Activated T-cell treated with anti-CD3 and anti-CD28 coated beads, Interleukin-2, amount 50 U/mL, for 24 hours (primary cell): ENCODE results near the gene CALHM3.

ENCODE experiments used
- DNase-seq: peaks from one replicate; pipeline ENCODE4 v3.0.0-alpha.2; 2020
- H3K27ac Mint-ChIP-seq: 2 replicates; pipeline ENCODE4 v1.8.0; 2020; ENCODE audit warnings: mild to moderate bottlenecking, mixed read lengths
- H3K27me3 Mint-ChIP-seq: 2 replicates; pipeline ENCODE4 v1.8.0; 2020; ENCODE audit warnings: mixed read lengths
- H3K36me3 Mint-ChIP-seq: 2 replicates; pipeline ENCODE4 v1.8.0; 2020; ENCODE audit warnings: low read depth, mixed read lengths
- H3K4me1 Mint-ChIP-seq: 2 replicates; pipeline ENCODE4 v1.8.0; 2020; ENCODE audit warnings: low read depth, mixed read lengths
- H3K4me3 Mint-ChIP-seq: 2 replicates; pipeline ENCODE4 v1.8.0; 2020; ENCODE audit warnings: mild to moderate bottlenecking, moderate library complexity, mixed read lengths
- H3K9me3 Mint-ChIP-seq: 2 replicates; pipeline ENCODE4 v1.8.0; 2020; ENCODE audit warnings: mixed read lengths

CALHM3 gene

GRCh38 chr10:103454026-103454425 is 25.0 kb downstream of the CALHM3 start:
- H3K36me3 Mint-ChIP-seq, result peaks cover 22% of the 10 kb centered on the region
- no peak for DNase-seq
- no peaks in the 10 kb centered on the region for H3K9me3 Mint-ChIP-seq
- no peaks in the 10 kb centered on the region for H3K27me3 Mint-ChIP-seq
- H3K4me3 Mint-ChIP-seq, result no peak overlapping the region
- peaks cover 43% of the 10 kb centered on the region for H3K4me1 Mint-ChIP-seq
- H3K27ac Mint-ChIP-seq, result no peak overlapping the region

- H3K4me3 Mint-ChIP-seq, result peak overlapping the region; percentile 80
- H3K36me3 Mint-ChIP-seq, result peaks cover 33% of the 10 kb centered on the region
- no peaks in the 10 kb centered on the region for H3K9me3 Mint-ChIP-seq
- no peak for DNase-seq
- peaks cover 47% of the 10 kb centered on the region for H3K4me1 Mint-ChIP-seq
- H3K27ac Mint-ChIP-seq, result peak overlapping the region; percentile 80
- no peaks in the 10 kb centered on the region for H3K27me3 Mint-ChIP-seq
Measured at GRCh38 chr10:103452506-103453230, 26.4 kb downstream of the CALHM3 start.

- Mint-ChIP-seq H3K4me1 (peaks cover 51% of the 10 kb centered on the region), H3K27me3 (no peaks in the 10 kb centered on the region), H3K4me3 (peak within 1 kb of the TSS; percentile 80), H3K9me3 (no peaks in the 10 kb centered on the region), H3K27ac (peak within 1 kb of the TSS; percentile 91), H3K36me3 (peaks cover 40% of the 10 kb centered on the region)
- peak; percentile 79 for DNase-seq
Measured at GRCh38 chr10:103451831-103452505, 27.1 kb downstream of the CALHM3 start, which contains the start of gene CALHM2. CALHM2 (minus strand) TSS chr10:103452370; CDS start chr10:103449941, 2,429 bp downstream.

- DNase-seq, result peak; percentile 63
- Mint-ChIP-seq H3K4me3 (peak overlapping the region; percentile 80), H3K36me3 (peaks cover 46% of the 10 kb centered on the region), H3K27ac (peak overlapping the region; percentile 91), H3K27me3 (no peaks in the 10 kb centered on the region), H3K4me1 (peaks cover 55% of the 10 kb centered on the region), H3K9me3 (no peaks in the 10 kb centered on the region)
Measured at GRCh38 chr10:103451091-103451813, 27.8 kb downstream of the CALHM3 start.

GRCh38 chr10:103450201-103450695 is 28.8 kb downstream of the CALHM3 start:
- Mint-ChIP-seq H3K4me1 (peaks cover 59% of the 10 kb centered on the region), H3K36me3 (peaks cover 56% of the 10 kb centered on the region), H3K4me3 (peak overlapping the region; percentile 80), H3K27me3 (no peaks in the 10 kb centered on the region), H3K9me3 (no peaks in the 10 kb centered on the region), H3K27ac (peak overlapping the region; percentile 91)
- no peak for DNase-seq

- no peaks in the 10 kb centered on the region for H3K27me3 Mint-ChIP-seq
- H3K4me1 Mint-ChIP-seq, result peaks cover 59% of the 10 kb centered on the region
- H3K4me3 Mint-ChIP-seq, result no peak overlapping the region
- no peak for DNase-seq
- no peaks in the 10 kb centered on the region for H3K9me3 Mint-ChIP-seq
- peak overlapping the region; percentile 76 for H3K27ac Mint-ChIP-seq
- peaks cover 64% of the 10 kb centered on the region for H3K36me3 Mint-ChIP-seq
Measured at GRCh38 chr10:103449208-103450144, 29.6 kb downstream of the CALHM3 start.

GRCh38 chr10:103448746-103449145 is 30.3 kb downstream of the CALHM3 start:
- Mint-ChIP-seq H3K9me3 (no peaks in the 10 kb centered on the region), H3K36me3 (peaks cover 71% of the 10 kb centered on the region), H3K4me1 (peaks cover 57% of the 10 kb centered on the region), H3K4me3 (no peak overlapping the region), H3K27ac (peak overlapping the region; percentile 76), H3K27me3 (no peaks in the 10 kb centered on the region)
- no peak for DNase-seq

GRCh38 chr10:103447187-103447586 is 31.9 kb downstream of the CALHM3 start:
- Mint-ChIP-seq H3K9me3 (no peaks in the 10 kb centered on the region), H3K27ac (peak overlapping the region; percentile 38), H3K4me3 (no peak overlapping the region), H3K27me3 (no peaks in the 10 kb centered on the region), H3K4me1 (peaks cover 46% of the 10 kb centered on the region), H3K36me3 (peaks cover 87% of the 10 kb centered on the region)
- DNase-seq, result no peak

GRCh38 chr10:103445767-103446567 is 33.1 kb downstream of the CALHM3 start:
- no peaks in the 10 kb centered on the region for H3K9me3 Mint-ChIP-seq
- no peak overlapping the region for H3K4me3 Mint-ChIP-seq
- peaks cover 95% of the 10 kb centered on the region for H3K36me3 Mint-ChIP-seq
- no peak for DNase-seq
- peaks cover 38% of the 10 kb centered on the region for H3K4me1 Mint-ChIP-seq
- H3K27ac Mint-ChIP-seq, result peak overlapping the region; percentile 51
- H3K27me3 Mint-ChIP-seq, result no peaks in the 10 kb centered on the region

GRCh38 chr10:103445366-103445765 is 33.7 kb downstream of the CALHM3 start:
- Mint-ChIP-seq H3K4me3 (no peak overlapping the region), H3K27me3 (no peaks in the 10 kb centered on the region), H3K9me3 (no peaks in the 10 kb centered on the region), H3K36me3 (peaks cover 95% of the 10 kb centered on the region), H3K27ac (peak overlapping the region; percentile 51), H3K4me1 (peaks cover 32% of the 10 kb centered on the region)
- no peak for DNase-seq

- no peak overlapping the region for H3K4me3 Mint-ChIP-seq
- H3K27ac Mint-ChIP-seq, result peak overlapping the region; percentile 45
- no peaks in the 10 kb centered on the region for H3K9me3 Mint-ChIP-seq
- peaks cover 97% of the 10 kb centered on the region for H3K36me3 Mint-ChIP-seq
- DNase-seq, result no peak
- no peaks in the 10 kb centered on the region for H3K27me3 Mint-ChIP-seq
- peaks cover 23% of the 10 kb centered on the region for H3K4me1 Mint-ChIP-seq
Measured at GRCh38 chr10:103444478-103444877, 34.6 kb downstream of the CALHM3 start.

GRCh38 chr10:103443475-103444185 is 35.4 kb downstream of the CALHM3 start:
- Mint-ChIP-seq H3K4me1 (peaks cover 15% of the 10 kb centered on the region), H3K27ac (peak overlapping the region; percentile 53), H3K27me3 (no peaks in the 10 kb centered on the region), H3K4me3 (no peak overlapping the region), H3K36me3 (peaks cover 96% of the 10 kb centered on the region), H3K9me3 (no peaks in the 10 kb centered on the region)
- DNase-seq, result no peak
